ENCODE measurements around the gene OCA2.

GRCh38 chr15:28080386-28080785 is 18.7 kb downstream of the OCA2 start:
- TF ChIP-seq, protein P1, sequence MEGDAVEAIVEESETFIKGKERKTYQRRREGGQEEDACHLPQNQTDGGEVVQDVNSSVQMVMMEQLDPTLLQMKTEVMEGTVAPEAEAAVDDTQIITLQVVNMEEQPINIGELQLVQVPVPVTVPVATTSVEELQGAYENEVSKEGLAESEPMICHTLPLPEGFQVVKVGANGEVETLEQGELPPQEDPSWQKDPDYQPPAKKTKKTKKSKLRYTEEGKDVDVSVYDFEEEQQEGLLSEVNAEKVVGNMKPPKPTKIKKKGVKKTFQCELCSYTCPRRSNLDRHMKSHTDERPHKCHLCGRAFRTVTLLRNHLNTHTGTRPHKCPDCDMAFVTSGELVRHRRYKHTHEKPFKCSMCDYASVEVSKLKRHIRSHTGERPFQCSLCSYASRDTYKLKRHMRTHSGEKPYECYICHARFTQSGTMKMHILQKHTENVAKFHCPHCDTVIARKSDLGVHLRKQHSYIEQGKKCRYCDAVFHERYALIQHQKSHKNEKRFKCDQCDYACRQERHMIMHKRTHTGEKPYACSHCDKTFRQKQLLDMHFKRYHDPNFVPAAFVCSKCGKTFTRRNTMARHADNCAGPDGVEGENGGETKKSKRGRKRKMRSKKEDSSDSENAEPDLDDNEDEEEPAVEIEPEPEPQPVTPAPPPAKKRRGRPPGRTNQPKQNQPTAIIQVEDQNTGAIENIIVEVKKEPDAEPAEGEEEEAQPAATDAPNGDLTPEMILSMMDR (IDR thresholded peaks at IDR 0.05; ENCODE audit: low read length): no peak
- no peak for TF ChIP-seq EZH2 (optimal IDR thresholded peaks at IDR 0.05; ENCODE audit: low read depth, low read length)
- no peak for TF ChIP-seq EZH2phosphoT487 (IDR thresholded peaks at IDR 0.05; ENCODE audit: low read length)
